Mesendoderm (in vitro differentiated cells): Measurements from ENCODE around the gene LMCD1.
"Not testable (repeated sequence)": the region's sequence is repeated elsewhere in the genome, so short reads cannot be mapped to it uniquely, and the experiment has no call there.

Source experiments
- DNase-seq: peaks from one replicate; pipeline ENCODE4 v3.0.0; 2013
- H2AK5ac ChIP-seq: 2 replicates; pipeline ENCODE4 v1.6.1; 2013; ENCODE audit warnings: low read length, inconsistent platforms
- H2BK120ac ChIP-seq: 2 replicates; pipeline ENCODE4 v1.6.1; 2013; ENCODE audit warnings: low read depth, mild to moderate bottlenecking, low read length, moderate library complexity, mixed read lengths
- H2BK15ac ChIP-seq: replicated peaks from 2 replicates; pipeline ENCODE4 v1.6.1; 2013; ENCODE audit warnings: low read depth, mild to moderate bottlenecking, moderate library complexity
- H2BK5ac ChIP-seq: 2 replicates; pipeline ENCODE4 v1.6.1; 2013; ENCODE audit warnings: low read length, inconsistent platforms
- H3K18ac ChIP-seq: 2 replicates; pipeline ENCODE4 v1.6.1; 2013; ENCODE audit warnings: mild to moderate bottlenecking, low read length, mixed read lengths
- H3K23ac ChIP-seq: one replicate; pipeline ENCODE4 v1.6.1; 2013; ENCODE audit warnings: low read length
- H3K27ac ChIP-seq: 2 replicates; pipeline ENCODE4 v1.5.1; 2013; ENCODE audit warnings: low read depth, mild to moderate bottlenecking, inconsistent platforms, low read length, moderate library complexity
- H3K27me3 ChIP-seq: 2 replicates; pipeline ENCODE4 v1.6.1; 2013; ENCODE audit warnings: low read length, control low read depth, mild to moderate bottlenecking, inconsistent platforms; ENCODE audit not compliant: insufficient read depth, poor library complexity
- H3K36me3 ChIP-seq: 2 replicates; pipeline ENCODE4 v1.6.1; 2013; ENCODE audit warnings: low read length, inconsistent platforms; ENCODE audit not compliant: control insufficient read depth, insufficient read depth
- H3K4ac ChIP-seq: one replicate; pipeline ENCODE4 v1.6.1; 2013; ENCODE audit warnings: low read depth, mild to moderate bottlenecking, low read length, moderate library complexity
- H3K4me1 ChIP-seq: 2 replicates; pipeline ENCODE4 v1.6.1; 2013; ENCODE audit warnings: low read depth, low read length, inconsistent platforms; ENCODE audit not compliant: control insufficient read depth
- H3K4me2 ChIP-seq: 2 replicates; pipeline ENCODE4 v1.6.1; 2013; ENCODE audit warnings: low read length
- H3K4me3 ChIP-seq: 2 replicates; pipeline ENCODE4 v1.5.1; 2013; ENCODE audit warnings: mild to moderate bottlenecking, low read length
- H3K56ac ChIP-seq: one replicate; pipeline ENCODE4 v1.6.1; 2013; ENCODE audit warnings: low read length
- H3K79me1 ChIP-seq: 2 replicates; pipeline ENCODE4 v1.6.1; 2013; ENCODE audit warnings: low read length, inconsistent platforms
- H3K79me2 ChIP-seq: 2 replicates; pipeline ENCODE4 v1.6.1; 2013; ENCODE audit warnings: mild to moderate bottlenecking, low read length; ENCODE audit not compliant: control insufficient read depth, insufficient read depth
- H3K9ac ChIP-seq: 2 replicates; pipeline ENCODE4 v1.6.1; 2013; ENCODE audit warnings: low read length, inconsistent platforms
- H4K5ac ChIP-seq: one replicate; pipeline ENCODE4 v1.6.1; 2013; ENCODE audit warnings: low read length
- H4K8ac ChIP-seq: one replicate; pipeline ENCODE4 v1.6.1; 2013; ENCODE audit warnings: low read depth, mild to moderate bottlenecking, control low read depth, low read length, moderate library complexity
- WGBS: extraction: QIAGEN DNeasy Blood & Tissue Kit; methylation state at CpG from one replicate; pipeline ENCODE4 v1.1.7; 2013; ENCODE audit warnings: low lambda C conversion rate, missing lambda C conversion rate; ENCODE audit not compliant: insufficient coverage; ENCODE audit errors: extremely low coverage; 5-methylcytosine and 5-hydroxymethylcytosine counted together

Gene LMCD1

DNA sequence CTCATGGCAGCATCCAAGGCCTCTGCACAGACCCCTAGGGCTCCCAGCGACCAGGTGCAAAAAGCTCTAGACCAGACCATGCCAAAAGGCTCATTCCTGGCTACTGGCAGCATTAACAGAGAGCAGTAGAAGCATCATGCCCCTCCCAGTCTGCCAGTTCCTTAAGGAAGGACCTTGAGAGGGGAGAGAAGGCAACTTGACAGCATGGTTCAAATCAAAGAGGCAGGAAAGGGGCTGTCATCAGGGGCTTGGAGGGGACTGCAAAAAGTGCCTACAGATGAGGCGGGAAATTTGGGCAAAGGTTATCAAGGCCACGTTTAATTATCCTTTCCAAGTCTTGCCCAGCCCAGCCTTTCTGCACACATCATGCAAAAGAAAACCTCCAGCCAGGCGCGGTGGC lies 78.3 kb downstream of the LMCD1 start:
- Histone ChIP-seq H3K79me1 (no peaks in the 10 kb centered on the region), H3K23ac (no peak overlapping the region), H3K56ac (no peak overlapping the region), H2BK5ac (no peak overlapping the region), H4K5ac (no peak overlapping the region), H2BK120ac (no peak overlapping the region), H3K27me3 (no peaks in the 10 kb centered on the region), H3K9ac (no peak overlapping the region), H2AK5ac (no peak overlapping the region), H2BK15ac (no peak overlapping the region), H3K4me3 (no peak overlapping the region), H3K27ac (no peak overlapping the region), H4K8ac (no peak overlapping the region), H3K4me2 (no peak overlapping the region), H3K36me3 (no peaks in the 10 kb centered on the region), H3K4ac (no peak overlapping the region), H3K18ac (no peak overlapping the region), H3K4me1 (no peaks in the 10 kb centered on the region), H3K79me2 (no peaks in the 10 kb centered on the region)
- WGBS = no CpG with 5 or more reads among the region's 5 CpGs
- DNase-seq = no peak

DNA sequence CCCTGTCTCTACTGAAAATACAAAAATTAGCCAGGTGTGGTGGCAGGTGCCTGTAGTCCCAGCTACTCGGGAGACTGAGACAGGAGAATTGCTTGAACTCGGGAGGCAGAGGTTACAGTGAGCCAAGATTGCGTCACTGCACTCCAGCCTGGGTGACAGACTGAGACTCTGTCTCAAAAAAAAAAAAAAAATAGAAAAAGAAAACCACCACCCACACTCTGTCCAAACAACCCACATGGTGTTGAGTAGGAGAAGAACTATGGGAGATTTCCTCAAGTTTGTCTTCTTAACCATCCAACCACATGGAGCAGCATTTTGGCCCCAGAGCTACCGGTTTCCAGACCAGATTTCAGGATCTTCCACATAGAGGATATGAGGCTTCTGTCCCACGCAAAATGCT lies 78.8 kb downstream of the LMCD1 start:
- H2BK15ac ChIP-seq, H3K27ac ChIP-seq, H4K5ac ChIP-seq, H3K4me2 ChIP-seq, H2AK5ac ChIP-seq, H3K4ac ChIP-seq, H3K4me3 ChIP-seq, H3K23ac ChIP-seq, H3K56ac ChIP-seq, H2BK120ac ChIP-seq, H4K8ac ChIP-seq, H3K18ac ChIP-seq, H3K79me2 ChIP-seq, H3K4me1 ChIP-seq, H2BK5ac ChIP-seq, H3K9ac ChIP-seq, H3K27me3 ChIP-seq, H3K36me3 ChIP-seq, DNase-seq, H3K79me1 ChIP-seq: not testable (repeated sequence)
- no CpG with 5 or more reads among the region's 5 CpGs for WGBS

DNA sequence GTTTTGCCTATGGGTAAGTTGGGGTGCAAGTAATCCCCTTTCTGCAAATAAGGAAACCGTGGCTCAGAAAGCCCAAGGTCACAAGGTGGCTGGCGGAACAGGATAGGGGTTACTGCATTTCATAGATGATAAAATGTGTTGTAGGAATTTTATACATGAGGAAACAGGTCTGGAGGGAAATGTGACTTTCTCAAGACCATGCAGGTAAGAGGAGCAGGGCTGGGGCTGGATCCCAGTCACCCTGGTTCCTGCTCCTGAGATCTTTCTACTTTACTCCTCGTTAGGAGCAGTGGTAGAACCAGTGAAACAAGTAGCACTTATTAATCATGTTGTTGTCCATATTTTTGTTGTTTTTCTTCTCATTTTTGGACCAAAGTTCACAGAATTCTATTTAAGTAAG lies 79.8 kb downstream of the LMCD1 start:
- Histone ChIP-seq H3K79me1 (no peaks in the 10 kb centered on the region), H4K5ac (no peak overlapping the region), H3K36me3 (no peaks in the 10 kb centered on the region), H2BK5ac (no peak overlapping the region), H4K8ac (no peak overlapping the region), H3K23ac (no peak overlapping the region), H2BK120ac (no peak overlapping the region), H3K27ac (no peak overlapping the region), H2BK15ac (no peak overlapping the region), H3K9ac (no peak overlapping the region), H3K56ac (no peak overlapping the region), H3K4me2 (no peak overlapping the region), H3K4me3 (no peak overlapping the region), H3K79me2 (no peaks in the 10 kb centered on the region), H2AK5ac (no peak overlapping the region), H3K4ac (no peak overlapping the region), H3K4me1 (no peaks in the 10 kb centered on the region), H3K18ac (no peak overlapping the region), H3K27me3 (no peaks in the 10 kb centered on the region)
- DNase-seq = no peak
- no CpG with 5 or more reads among the region's 3 CpGs for WGBS

DNA sequence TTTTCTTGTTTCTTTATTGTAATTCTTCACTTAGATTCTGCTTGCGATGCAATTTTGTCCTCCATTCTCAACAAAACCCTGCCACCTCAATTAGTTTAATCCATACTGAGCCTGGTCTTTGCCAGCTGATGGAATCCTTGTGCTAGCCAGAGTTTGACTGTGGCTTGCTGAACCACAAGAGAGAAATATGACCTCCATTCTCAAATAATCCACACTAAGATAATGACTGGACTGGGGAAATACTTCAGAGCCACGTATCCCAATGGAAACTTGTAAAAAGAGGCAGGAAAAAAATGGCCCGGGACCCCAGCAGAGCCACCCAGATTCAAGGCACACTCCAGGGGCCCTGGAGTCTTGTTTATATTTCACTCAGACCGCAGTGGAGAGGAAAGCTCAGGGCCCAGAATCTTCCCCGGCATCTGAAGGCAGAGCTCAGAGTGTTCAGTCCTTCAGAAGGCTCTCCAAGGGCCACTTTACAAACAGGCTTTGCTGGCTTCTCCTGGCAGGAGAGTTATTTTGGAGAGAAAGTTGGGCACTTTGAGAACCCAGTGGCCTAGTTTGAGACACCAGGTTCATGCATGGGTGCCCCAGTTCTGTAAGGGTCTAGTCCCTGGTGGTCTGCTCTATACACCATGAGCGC lies 80.3 kb downstream of the LMCD1 start:
- Histone ChIP-seq H3K56ac (no peak overlapping the region), H3K4ac (no peak overlapping the region), H2BK15ac (no peak overlapping the region), H3K79me2 (no peaks in the 10 kb centered on the region), H3K4me1 (no peaks in the 10 kb centered on the region), H3K4me2 (no peak overlapping the region), H3K18ac (no peak overlapping the region), H3K27me3 (no peaks in the 10 kb centered on the region), H4K5ac (no peak overlapping the region), H2AK5ac (no peak overlapping the region), H3K36me3 (no peaks in the 10 kb centered on the region), H3K9ac (no peak overlapping the region), H3K23ac (no peak overlapping the region), H3K27ac (no peak overlapping the region), H2BK120ac (no peak overlapping the region), H3K4me3 (no peak overlapping the region), H3K79me1 (no peaks in the 10 kb centered on the region), H2BK5ac (no peak overlapping the region), H4K8ac (no peak overlapping the region)
- DNase-seq = no peak
- WGBS = no CpG with 5 or more reads among the region's 6 CpGs

DNA sequence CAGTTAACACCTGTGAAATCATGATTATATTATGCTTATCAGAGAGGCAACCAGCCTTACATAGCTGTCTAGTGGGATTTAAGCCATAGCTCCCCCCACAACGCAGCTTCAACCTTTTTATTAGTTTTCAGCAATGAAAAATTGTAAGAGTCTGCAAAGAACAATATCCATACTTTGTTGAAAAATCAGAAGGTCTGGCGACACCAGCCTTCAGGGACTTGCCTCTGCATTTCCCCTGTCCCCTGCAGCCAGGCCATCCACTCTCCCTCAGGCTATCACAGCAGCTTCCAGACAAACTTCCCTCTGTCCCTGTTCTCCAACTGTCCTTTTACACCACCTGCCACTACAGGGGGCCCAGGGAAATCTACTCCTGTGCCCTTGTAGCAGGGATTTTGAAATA lies 83.0 kb downstream of the LMCD1 start:
- Histone ChIP-seq H2BK15ac (no peak overlapping the region), H3K4ac (no peak overlapping the region)
- DNase-seq = no peak

DNA sequence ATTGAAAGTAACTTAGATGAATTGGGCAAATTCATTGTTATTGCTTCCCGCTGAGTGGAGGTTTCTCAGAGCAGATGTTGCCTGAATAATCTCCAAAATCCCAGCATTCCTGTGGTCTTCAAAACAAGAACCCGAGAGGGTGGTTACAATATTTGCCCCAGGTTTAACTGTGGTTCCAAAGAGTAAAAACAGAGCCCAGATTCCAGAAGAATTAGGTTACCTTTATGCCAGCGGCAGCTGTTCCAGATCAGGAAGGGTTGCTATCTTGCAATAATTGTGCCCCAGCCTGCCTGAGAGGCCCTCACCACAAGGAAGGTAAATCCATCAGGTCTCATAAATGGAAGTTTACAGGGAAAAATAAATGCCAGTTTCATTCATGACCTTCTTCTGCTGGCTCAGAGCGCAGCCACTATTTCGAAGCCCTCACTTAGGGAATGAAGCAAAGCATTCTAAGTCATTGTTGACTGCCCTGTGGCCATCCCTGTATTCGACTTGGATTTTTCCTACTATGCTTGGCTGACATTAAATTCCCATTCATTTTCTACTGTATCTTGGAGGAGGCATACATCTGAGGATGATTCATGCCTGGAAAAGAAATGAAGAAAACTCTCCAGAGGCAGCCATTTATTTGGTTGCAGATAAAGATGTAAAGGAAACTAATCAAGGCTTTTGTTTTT lies 88.4 kb downstream of the LMCD1 start:
- Histone ChIP-seq H3K18ac (no peak overlapping the region), H3K79me2 (no peaks in the 10 kb centered on the region), H3K4me1 (no peaks in the 10 kb centered on the region), H3K4me3 (no peak overlapping the region), H4K5ac (no peak overlapping the region), H2BK15ac (no peak overlapping the region), H3K27ac (no peak overlapping the region), H3K4me2 (no peak overlapping the region), H3K23ac (no peak overlapping the region), H2AK5ac (no peak overlapping the region), H3K9ac (no peak overlapping the region), H4K8ac (no peak overlapping the region), H3K36me3 (no peaks in the 10 kb centered on the region), H3K79me1 (no peaks in the 10 kb centered on the region), H3K56ac (no peak overlapping the region), H2BK120ac (no peak overlapping the region), H3K4ac (no peak overlapping the region), H3K27me3 (no peaks in the 10 kb centered on the region), H2BK5ac (no peak overlapping the region)
- no CpG with 5 or more reads among the region's 6 CpGs for WGBS
- DNase-seq = no peak

More for the DNA sequence above, 83.0 kb downstream of the LMCD1 start:
- H3K9ac ChIP-seq = no peak overlapping the region
- H3K4me3 ChIP-seq = no peak overlapping the region
- H3K4me2 ChIP-seq = no peak overlapping the region
- no peak overlapping the region for H2AK5ac ChIP-seq
- no peak overlapping the region for H3K23ac ChIP-seq
- H4K8ac ChIP-seq = no peak overlapping the region
- no peak overlapping the region for H3K27ac ChIP-seq
- no peaks in the 10 kb centered on the region for H3K79me1 ChIP-seq
- H3K27me3 ChIP-seq = no peaks in the 10 kb centered on the region
- H3K56ac ChIP-seq = no peak overlapping the region
- no peaks in the 10 kb centered on the region for H3K79me2 ChIP-seq
- H2BK5ac ChIP-seq = no peak overlapping the region
- no peaks in the 10 kb centered on the region for H3K36me3 ChIP-seq
- no peak overlapping the region for H3K18ac ChIP-seq
- H3K4me1 ChIP-seq = no peaks in the 10 kb centered on the region
- no CpG with 5 or more reads among the region's 2 CpGs for WGBS
- H4K5ac ChIP-seq = no peak overlapping the region
- no peak overlapping the region for H2BK120ac ChIP-seq
